Measurements from ENCODE around the gene GRIA1.

The GRIA1 gene

DNA sequence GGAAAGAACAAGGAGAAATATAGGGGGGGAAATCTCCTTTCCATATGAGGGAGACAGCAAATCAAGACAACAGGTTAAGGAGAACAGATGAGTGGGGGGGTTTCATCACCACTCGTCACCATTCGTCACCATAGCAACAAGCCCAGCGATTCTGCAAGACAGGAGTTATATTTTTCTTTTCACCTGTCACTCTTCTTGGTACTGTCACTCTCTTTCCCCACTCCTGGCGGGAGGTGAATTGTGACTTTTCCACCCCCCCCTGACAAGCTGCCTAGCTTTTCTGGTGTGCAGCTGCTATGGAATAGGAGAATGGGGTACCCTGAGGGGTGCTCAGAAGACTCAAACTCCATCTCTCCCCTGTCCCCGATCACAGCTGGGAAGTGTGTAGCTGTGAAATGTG, 308.4 kb downstream of the GRIA1 start:
- TF ChIP-seq, protein P1, sequence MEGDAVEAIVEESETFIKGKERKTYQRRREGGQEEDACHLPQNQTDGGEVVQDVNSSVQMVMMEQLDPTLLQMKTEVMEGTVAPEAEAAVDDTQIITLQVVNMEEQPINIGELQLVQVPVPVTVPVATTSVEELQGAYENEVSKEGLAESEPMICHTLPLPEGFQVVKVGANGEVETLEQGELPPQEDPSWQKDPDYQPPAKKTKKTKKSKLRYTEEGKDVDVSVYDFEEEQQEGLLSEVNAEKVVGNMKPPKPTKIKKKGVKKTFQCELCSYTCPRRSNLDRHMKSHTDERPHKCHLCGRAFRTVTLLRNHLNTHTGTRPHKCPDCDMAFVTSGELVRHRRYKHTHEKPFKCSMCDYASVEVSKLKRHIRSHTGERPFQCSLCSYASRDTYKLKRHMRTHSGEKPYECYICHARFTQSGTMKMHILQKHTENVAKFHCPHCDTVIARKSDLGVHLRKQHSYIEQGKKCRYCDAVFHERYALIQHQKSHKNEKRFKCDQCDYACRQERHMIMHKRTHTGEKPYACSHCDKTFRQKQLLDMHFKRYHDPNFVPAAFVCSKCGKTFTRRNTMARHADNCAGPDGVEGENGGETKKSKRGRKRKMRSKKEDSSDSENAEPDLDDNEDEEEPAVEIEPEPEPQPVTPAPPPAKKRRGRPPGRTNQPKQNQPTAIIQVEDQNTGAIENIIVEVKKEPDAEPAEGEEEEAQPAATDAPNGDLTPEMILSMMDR (IDR thresholded peaks at IDR 0.05; ENCODE audit: borderline replicate concordance, insufficient read depth, low read depth, low read length): no peak
- H3K4me3 ChIP-seq (ENCODE audit: low read depth, low read length): no peak overlapping the region

DNA sequence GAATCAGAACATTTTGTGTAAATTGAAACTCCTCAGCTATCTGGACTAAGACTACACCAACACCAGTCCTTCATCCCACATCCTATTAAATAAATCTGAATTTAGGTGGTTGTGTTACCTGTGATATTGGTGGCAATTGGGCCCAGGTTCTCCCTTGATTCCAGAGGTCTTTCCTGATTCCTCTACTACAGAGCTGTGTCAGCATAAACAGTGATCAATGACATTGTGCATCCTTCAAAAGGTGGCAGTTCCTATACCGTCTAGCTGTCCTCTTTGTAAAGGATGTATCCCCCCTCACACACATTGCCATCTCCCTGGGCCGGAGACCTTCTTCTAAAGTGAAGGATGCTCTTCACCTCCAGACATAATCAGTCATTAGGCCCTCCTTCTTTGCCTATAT, 309.0 kb downstream of the GRIA1 start:
- TF ChIP-seq, protein P1 (IDR thresholded peaks at IDR 0.05; ENCODE audit: borderline replicate concordance, insufficient read depth, low read depth, low read length): no peak

DNA sequence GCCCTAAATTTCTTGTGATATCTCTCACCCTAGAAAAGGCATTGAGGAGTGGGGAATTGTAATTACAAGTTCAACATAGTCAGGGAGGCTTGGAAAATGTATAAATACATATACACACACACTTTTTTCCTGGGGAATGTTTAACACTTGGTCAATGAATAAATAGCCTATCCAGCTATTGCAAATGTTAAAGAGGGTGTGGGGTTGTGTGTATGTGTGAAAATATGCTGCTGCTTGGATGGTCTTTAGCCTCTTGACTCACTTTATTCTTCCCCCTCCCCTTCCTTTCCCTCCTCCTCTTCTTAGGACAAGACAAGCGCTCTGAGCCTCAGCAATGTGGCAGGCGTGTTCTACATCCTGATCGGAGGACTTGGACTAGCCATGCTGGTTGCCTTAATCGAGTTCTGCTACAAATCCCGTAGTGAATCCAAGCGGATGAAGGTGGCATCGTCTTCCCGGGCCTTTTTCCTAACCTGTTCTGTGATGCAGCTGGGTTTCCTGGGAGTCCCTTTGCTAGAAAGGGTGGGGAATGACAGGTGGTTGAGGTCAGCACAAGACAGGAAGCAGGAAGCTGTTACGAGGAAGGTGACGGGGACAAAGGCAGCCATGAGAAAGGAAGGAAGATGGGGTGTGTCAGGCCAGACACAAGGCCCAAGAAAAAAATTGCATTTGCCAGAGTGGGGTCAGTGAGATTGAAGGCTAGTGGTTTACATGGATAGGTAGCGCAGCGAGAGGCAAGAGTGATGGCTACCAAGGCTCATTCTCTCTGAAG, 311.8 kb downstream of the GRIA1 start:
- no peak overlapping the region for H3K4me3 ChIP-seq (ENCODE audit: low read depth, low read length)
- TF ChIP-seq, protein P1 (IDR thresholded peaks at IDR 0.05; ENCODE audit: borderline replicate concordance, insufficient read depth, low read depth, low read length): no peak

More for the DNA sequence above, 309.0 kb downstream of the GRIA1 start:
- no peak overlapping the region for H3K4me3 ChIP-seq (ENCODE audit: low read depth, low read length)

DNA sequence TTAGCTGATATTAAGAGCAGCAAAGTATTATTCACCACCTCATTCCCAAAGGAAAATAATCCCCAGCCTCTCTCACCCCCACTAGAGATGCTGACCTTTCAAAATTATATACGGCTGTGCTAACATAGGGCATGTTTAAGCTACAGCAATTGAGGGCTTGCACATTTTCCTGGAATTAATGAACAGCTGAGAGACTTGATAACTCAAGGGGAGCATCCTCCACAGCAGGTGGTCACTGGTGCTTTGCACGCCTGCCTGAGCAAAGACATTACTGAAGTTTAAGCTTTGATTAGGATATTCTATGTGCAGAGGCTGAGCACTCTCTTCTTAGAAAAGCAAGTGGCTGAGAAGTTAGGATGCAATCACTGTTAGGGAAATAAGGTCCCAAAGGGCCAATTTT, 317.3 kb downstream of the GRIA1 start:
- TF ChIP-seq, protein P1 (IDR thresholded peaks at IDR 0.05; ENCODE audit: borderline replicate concordance, insufficient read depth, low read depth, low read length): no peak
- H3K4me3 ChIP-seq (ENCODE audit: low read depth, low read length): no peak overlapping the region

DNA sequence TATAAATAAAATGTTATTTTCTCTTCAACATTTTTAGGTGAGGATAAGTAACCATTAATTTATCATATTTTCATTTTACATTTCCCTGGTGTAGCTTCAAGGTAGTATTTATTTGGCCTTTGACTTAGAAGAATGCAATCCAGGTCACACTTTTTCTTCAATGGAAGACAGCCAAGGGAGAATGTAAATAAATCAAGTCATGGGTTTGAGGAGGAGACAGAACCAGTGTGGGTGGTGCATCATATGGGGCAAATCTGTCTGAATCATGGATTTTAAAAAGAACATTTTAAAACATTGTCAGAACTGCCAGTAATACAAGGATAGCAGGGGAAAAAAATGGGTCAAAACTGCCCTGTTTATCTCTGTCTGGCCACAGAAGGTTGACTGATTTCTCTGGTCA, 318.7 kb downstream of the GRIA1 start:
- TF ChIP-seq, protein P1 (IDR thresholded peaks at IDR 0.05; ENCODE audit: borderline replicate concordance, insufficient read depth, low read depth, low read length): no peak
- no peak overlapping the region for H3K4me3 ChIP-seq (ENCODE audit: low read depth, low read length)

DNA sequence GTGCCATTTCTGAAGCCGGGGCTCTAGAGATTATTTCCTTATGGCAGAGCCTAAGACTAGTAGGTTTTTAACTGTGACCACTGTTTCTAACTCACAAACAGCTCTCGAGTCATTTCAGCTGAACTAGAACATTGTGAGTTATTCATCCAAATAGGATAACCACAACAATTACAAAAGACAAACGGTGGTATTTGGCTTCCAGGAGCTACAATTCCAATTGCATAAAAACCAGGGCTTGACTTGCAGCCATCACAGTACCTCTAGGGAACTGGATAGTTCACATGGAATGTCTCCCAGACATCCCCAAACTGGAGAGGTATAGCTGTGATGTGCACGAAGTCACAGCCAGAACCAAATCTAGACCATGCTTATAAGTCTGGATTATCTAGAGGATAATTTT, 323.4 kb downstream of the GRIA1 start:
- TF ChIP-seq, protein P1 (IDR thresholded peaks at IDR 0.05; ENCODE audit: borderline replicate concordance, insufficient read depth, low read depth, low read length): no peak
- no peak overlapping the region for H3K4me3 ChIP-seq (ENCODE audit: low read depth, low read length)

DNA sequence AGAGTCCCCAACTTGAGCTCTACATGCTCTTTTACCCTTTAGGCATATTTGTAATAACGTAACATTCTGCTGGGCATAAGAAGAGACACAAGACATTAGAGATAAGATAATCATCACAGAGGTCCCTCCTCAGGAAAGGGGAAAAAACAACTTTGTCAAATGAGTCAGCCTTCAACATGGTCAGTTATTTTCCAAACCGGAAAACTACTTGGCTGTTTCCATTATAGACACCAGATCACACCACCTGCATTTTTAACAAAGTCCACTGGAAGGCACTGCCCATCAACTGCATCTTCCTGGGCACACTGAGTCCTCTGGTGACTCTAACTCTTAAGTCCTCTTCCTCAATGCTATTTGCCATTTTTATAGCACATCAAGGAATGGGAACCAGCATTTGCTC, 326.4 kb downstream of the GRIA1 start:
- no peak overlapping the region for H3K4me3 ChIP-seq (ENCODE audit: low read depth, low read length)
- TF ChIP-seq, protein P1 (IDR thresholded peaks at IDR 0.05; ENCODE audit: borderline replicate concordance, insufficient read depth, low read depth, low read length): no peak
